Limb (tissue), 2 donors: ENCODE results near the gene WDR77.
A peak's percentile ranks its signal among the peaks of the same experiment; 100 is the strongest.

Experiments used
- DNase-seq, 2 donors: peaks; one replicate each; pipeline ENCODE4 v3.0.0-alpha.2; 2016; ENCODE audit errors: extremely low spot score in 2 of 2

WDR77 gene

GRCh38 chr1:111448918-111449702, at the start of gene WDR77, which contains the start of gene ATP5PB:
WDR77 (minus strand) TSS chr1:111449256; CDS start chr1:111449169, 87 bp downstream.
ATP5PB (plus strand) TSS chr1:111449464; CDS start chr1:111449542, 78 bp downstream.
- peak; percentile 95 to 99 for DNase-seq

GRCh38 chr1:111497592-111497991, 48.5 kb upstream of the WDR77 start:
- DNase-seq, result no peak

- DNase-seq, result no peak
These were observed 47.3 kb upstream of the WDR77 start for GRCh38 chr1:111496398-111496797.

GRCh38 chr1:111491070-111491469, 42.0 kb upstream of the WDR77 start:
- DNase-seq, result no peak

GRCh38 chr1:111490220-111490619, 41.2 kb upstream of the WDR77 start:
- DNase-seq, result no peak

- DNase-seq, result no peak
These were observed 40.5 kb upstream of the WDR77 start for GRCh38 chr1:111489604-111490003.

GRCh38 chr1:111488669-111489068, 39.6 kb upstream of the WDR77 start:
- DNase-seq, result no peak

- no peak for DNase-seq
These were observed 38.1 kb upstream of the WDR77 start for GRCh38 chr1:111487133-111487532.

GRCh38 chr1:111486431-111486830, 37.4 kb upstream of the WDR77 start:
- no peak for DNase-seq

- no peak for DNase-seq
These were observed 35.5 kb upstream of the WDR77 start for GRCh38 chr1:111484391-111485026.

GRCh38 chr1:111483876-111484275, 34.8 kb upstream of the WDR77 start:
- no peak for DNase-seq

GRCh38 chr1:111483166-111483565, 34.1 kb upstream of the WDR77 start:
- no peak for DNase-seq

- DNase-seq, result peak; percentile 54 to 75
These were observed 32.5 kb upstream of the WDR77 start for GRCh38 chr1:111481387-111482221.

GRCh38 chr1:111480674-111481073, 31.6 kb upstream of the WDR77 start:
- no peak for DNase-seq

- DNase-seq, result no peak
These were observed 27.8 kb upstream of the WDR77 start for GRCh38 chr1:111476761-111477309.

- no peak for DNase-seq
These were observed 27.2 kb upstream of the WDR77 start for GRCh38 chr1:111476214-111476613.

- no peak for DNase-seq
These were observed 26.6 kb upstream of the WDR77 start for GRCh38 chr1:111475701-111476100.

GRCh38 chr1:111474521-111474920, 25.5 kb upstream of the WDR77 start:
- no peak for DNase-seq

GRCh38 chr1:111474106-111474505, 25.1 kb upstream of the WDR77 start:
- DNase-seq, result peak in 1 of 2 donors; percentile 16

GRCh38 chr1:111471538-111471937, 22.5 kb upstream of the WDR77 start:
- no peak for DNase-seq

GRCh38 chr1:111471012-111471411, 22.0 kb upstream of the WDR77 start:
- no peak for DNase-seq

- no peak for DNase-seq
These were observed 21.5 kb upstream of the WDR77 start for GRCh38 chr1:111470596-111470995.
